C4-2B (cell line): ENCODE data around the gene ZNF277.
A peak's percentile ranks its signal among the peaks of the same experiment; 100 is the strongest.

ENCODE experiments used
- H3K27ac ChIP-seq: fragments of 450-650 bp; 2 replicates; pipeline ENCODE4 v1.5.1; 2017
- CTCF ChIP-seq: fragments of 450-650 bp; conservative IDR thresholded peaks from 2 replicates; pipeline ENCODE4 v1.5.1; 2017; ENCODE audit warnings: mild to moderate bottlenecking
- ZFX ChIP-seq: fragments of 450-650 bp; IDR thresholded peaks from 2 replicates; pipeline ENCODE4 v1.6.1; 2017

ZNF277 gene

GRCh38 chr7:112203365-112203739 is 3.1 kb upstream of the ZNF277 start:
- TF ChIP-seq CTCF (no peak), ZFX (no peak)
- no peak overlapping the region for H3K27ac ChIP-seq

- TF ChIP-seq ZFX (no peak), CTCF (no peak)
- no peak overlapping the region; the same call in 1 of the 2 replicates for H3K27ac ChIP-seq
These were observed 1.8 kb upstream of the ZNF277 start for GRCh38 chr7:112204499-112205342.

GRCh38 chr7:112205343-112206237 is 905 bp upstream of the ZNF277 start:
- peak overlapping the region; percentile 69 for H3K27ac ChIP-seq
- TF ChIP-seq ZFX = no peak
- peak; percentile 10; the same call in 1 of the 2 replicates for TF ChIP-seq CTCF

- H3K27ac ChIP-seq = peak overlapping the region; percentile 69
- no peak for TF ChIP-seq CTCF
- no peak for TF ChIP-seq ZFX
These were observed 597 bp downstream of the ZNF277 start for GRCh38 chr7:112206991-112207592.

GRCh38 chr7:112207765-112208164 is 1.3 kb downstream of the ZNF277 start:
- H3K27ac ChIP-seq = no peak overlapping the region

GRCh38 chr7:112211348-112211907 is 4.9 kb downstream of the ZNF277 start:
- TF ChIP-seq CTCF (no peak), ZFX (no peak)
- H3K27ac ChIP-seq = no peak overlapping the region

More at GRCh38 chr7:112207765-112208164, 1.3 kb downstream of the ZNF277 start:
- TF ChIP-seq CTCF (no peak; the same call in 1 of the 2 replicates), ZFX (no peak)
